Large intestine (tissue), 3 donors: Measurements from ENCODE around the gene PXDC1. TPM values are rescaled to one million over a fixed set of nuclear protein-coding genes. Genes with fewer than 3 reads are reported as not detected.

ENCODE experiments used
- DNase-seq, 2 donors: peaks; one replicate each; pipeline versions ENCODE4 v3.0.0 to v3.0.0-alpha.2; 2013
- H3K27ac ChIP-seq: one replicate; pipeline ENCODE4 v1.5.1; 2013; ENCODE audit warnings: low read length
- H3K27me3 ChIP-seq: 2 replicates; pipeline ENCODE4 v1.6.1; 2013; ENCODE audit warnings: low read length; ENCODE audit not compliant: control insufficient read depth, insufficient read depth
- H3K36me3 ChIP-seq: 2 replicates; pipeline ENCODE4 v1.6.1; 2013; ENCODE audit warnings: low read length; ENCODE audit not compliant: control insufficient read depth, insufficient read depth
- H3K4me1 ChIP-seq: one replicate; pipeline ENCODE4 v1.6.1; 2013; ENCODE audit warnings: low read length; ENCODE audit not compliant: control insufficient read depth, insufficient read depth
- H3K4me3 ChIP-seq: one replicate; pipeline ENCODE4 v1.5.1; 2013; ENCODE audit warnings: low read length
- H3K9me3 ChIP-seq: one replicate; pipeline ENCODE4 v1.6.1; 2013; ENCODE audit warnings: mild to moderate bottlenecking, low read depth, low read length, moderate library complexity; ENCODE audit not compliant: control insufficient read depth
- WGBS: methylation state at CpG from one replicate; pipeline ENCODE4 v1.1.5; 2013; ENCODE audit warnings: low lambda C conversion rate; ENCODE audit not compliant: insufficient coverage; 5-methylcytosine and 5-hydroxymethylcytosine counted together
- polyA plus RNA-seq: library from polyadenylated mRNA; unstranded; fragments of 120-200 nt; gene quantifications from one replicate; pipeline ENCODE4 v1.2.1, GENCODE V29; 2013

Gene PXDC1
- polyA plus RNA-seq, 1 donor: 52.3 TPM

GRCh38 chr6:3746119-3746691 is 5.3 kb downstream of the PXDC1 start:
- Histone ChIP-seq H3K4me1 (peaks cover 49% of the 10 kb centered on the region), H3K27ac (no peak overlapping the region), H3K27me3 (no peaks in the 10 kb centered on the region), H3K9me3 (no peaks in the 10 kb centered on the region), H3K4me3 (no peak overlapping the region), H3K36me3 (peaks cover 14% of the 10 kb centered on the region)
- WGBS: 85% methylated on average over 4 of the region's 11 CpGs
- peak; percentile 54 to 75 for DNase-seq

- Histone ChIP-seq H3K9me3 (no peaks in the 10 kb centered on the region), H3K4me3 (no peak overlapping the region), H3K27ac (no peak overlapping the region), H3K27me3 (no peaks in the 10 kb centered on the region), H3K36me3 (peaks cover 16% of the 10 kb centered on the region), H3K4me1 (peaks cover 51% of the 10 kb centered on the region)
- WGBS: no CpG with 5 or more reads among the region's 4 CpGs
- DNase-seq: no peak
Measured at GRCh38 chr6:3745566-3746118, 5.9 kb downstream of the PXDC1 start.

DNA sequence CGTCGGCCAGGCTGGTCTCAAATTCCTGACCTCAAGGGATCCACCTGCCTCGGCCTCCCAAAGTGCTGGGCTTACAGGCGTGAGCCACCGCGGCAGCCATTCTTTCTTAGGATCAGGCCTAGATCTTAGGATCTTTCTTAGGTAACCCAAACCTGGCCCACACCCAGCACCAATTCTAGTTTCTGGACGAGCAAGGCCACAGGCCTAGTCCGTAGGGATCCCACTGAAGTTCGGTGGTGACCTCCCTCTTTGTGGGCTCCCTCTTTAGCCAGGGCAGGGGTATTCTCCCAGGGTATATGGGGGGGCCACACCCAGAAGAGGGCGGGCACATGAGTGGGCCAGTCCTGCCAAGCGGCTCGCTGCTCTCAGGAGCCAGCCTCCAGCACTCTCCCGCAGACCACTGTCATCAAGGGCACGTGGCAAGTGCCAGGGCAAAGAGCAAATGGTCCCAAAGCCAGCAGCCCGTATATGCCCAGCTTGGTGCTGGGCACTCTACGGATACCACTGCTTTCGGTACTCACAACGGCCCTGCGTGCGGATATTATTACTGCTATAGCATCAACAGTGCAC is 6.5 kb downstream of the PXDC1 start:
- Histone ChIP-seq H3K4me1 (peaks cover 51% of the 10 kb centered on the region), H3K27me3 (no peaks in the 10 kb centered on the region), H3K27ac (no peak overlapping the region), H3K4me3 (no peak overlapping the region), H3K36me3 (peaks cover 16% of the 10 kb centered on the region), H3K9me3 (no peaks in the 10 kb centered on the region)
- no peak for DNase-seq
- WGBS: no CpG with 5 or more reads among the region's 20 CpGs

GRCh38 chr6:3744211-3744900 is 7.2 kb downstream of the PXDC1 start:
- Histone ChIP-seq H3K4me3 (no peak overlapping the region), H3K27me3 (no peaks in the 10 kb centered on the region), H3K36me3 (peaks cover 17% of the 10 kb centered on the region), H3K27ac (no peak overlapping the region), H3K4me1 (peaks cover 45% of the 10 kb centered on the region), H3K9me3 (no peaks in the 10 kb centered on the region)
- DNase-seq: no peak
- WGBS: no CpG with 5 or more reads among the region's 19 CpGs

DNA sequence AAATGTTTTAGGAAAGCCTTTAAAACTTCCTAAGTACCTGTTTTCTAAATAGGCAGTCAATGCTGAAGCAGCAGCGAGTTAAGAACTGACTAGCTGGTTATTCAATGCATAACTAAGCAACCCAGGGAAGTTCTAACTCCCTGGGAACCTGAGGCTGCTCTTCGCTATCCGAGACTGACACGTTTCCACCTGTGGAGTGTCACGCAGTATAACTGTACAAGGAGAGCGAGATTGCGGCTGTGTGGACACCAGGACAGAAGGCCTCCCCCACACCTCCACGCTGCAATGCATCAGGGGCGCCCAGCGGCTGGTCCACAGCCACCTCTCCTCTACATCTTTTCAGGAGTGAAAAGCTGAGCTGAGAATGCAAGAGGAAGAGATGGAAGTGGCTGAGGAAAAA is 8.0 kb downstream of the PXDC1 start:
- Histone ChIP-seq H3K27me3 (no peaks in the 10 kb centered on the region), H3K36me3 (peaks cover 21% of the 10 kb centered on the region), H3K4me3 (no peak overlapping the region), H3K9me3 (no peaks in the 10 kb centered on the region), H3K27ac (no peak overlapping the region), H3K4me1 (peaks cover 38% of the 10 kb centered on the region)
- DNase-seq: no peak
- 67% methylated on average over 1 of the region's 10 CpGs for WGBS

DNA sequence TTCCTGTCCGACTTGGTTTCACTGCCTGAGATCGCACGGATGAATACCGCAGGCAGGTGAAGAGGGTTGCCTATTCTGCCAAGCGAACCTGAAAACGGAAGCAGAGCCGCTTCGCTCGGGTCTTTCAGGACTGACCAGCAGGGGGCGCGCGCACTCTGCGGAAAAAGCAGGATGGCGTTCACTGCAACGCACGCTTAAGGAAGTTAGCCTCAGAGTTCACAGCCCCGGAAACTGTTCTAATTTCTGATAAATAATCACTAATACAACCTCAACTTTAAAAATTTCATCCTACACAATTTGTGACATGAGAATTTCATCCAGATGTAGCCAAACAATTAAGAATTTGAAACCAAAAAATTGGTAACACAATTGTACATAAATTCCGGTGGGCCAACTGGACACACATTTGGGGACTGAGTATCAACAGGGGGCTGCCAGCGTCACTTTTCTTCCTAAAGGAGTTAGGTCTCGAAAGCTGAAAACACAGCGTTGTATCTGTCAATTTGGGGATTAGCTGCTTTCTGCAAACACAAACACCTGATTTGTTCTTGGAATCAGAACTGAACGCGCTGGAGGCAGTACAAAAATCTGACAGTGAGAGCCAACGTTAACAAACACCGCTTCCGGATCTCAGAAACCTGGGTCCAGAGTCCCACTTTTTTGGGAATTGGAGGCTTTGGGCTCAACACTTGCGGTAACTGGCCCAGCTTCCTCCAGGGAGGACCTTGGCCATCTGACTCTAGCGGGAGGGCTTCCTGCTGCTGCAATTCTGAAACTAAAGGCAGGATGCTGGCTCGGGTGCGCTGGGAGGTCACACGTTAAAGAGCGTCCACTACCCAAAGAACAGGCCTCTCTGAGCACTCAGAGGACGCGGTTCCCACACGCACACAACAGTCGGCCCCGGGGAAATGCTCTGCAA is 8.8 kb downstream of the PXDC1 start:
- H3K27ac ChIP-seq: peak overlapping the region; percentile 39
- H3K9me3 ChIP-seq: no peaks in the 10 kb centered on the region
- peaks cover 32% of the 10 kb centered on the region for H3K4me1 ChIP-seq
- H3K36me3 ChIP-seq: peaks cover 29% of the 10 kb centered on the region
- peak; percentile 77 to 82 for DNase-seq
- H3K27me3 ChIP-seq: no peaks in the 10 kb centered on the region
- WGBS: 0% methylated on average over 1 of the region's 37 CpGs
- no peak overlapping the region for H3K4me3 ChIP-seq

- peaks cover 26% of the 10 kb centered on the region for H3K4me1 ChIP-seq
- no peak overlapping the region for H3K27ac ChIP-seq
- H3K27me3 ChIP-seq: no peaks in the 10 kb centered on the region
- no peaks in the 10 kb centered on the region for H3K9me3 ChIP-seq
- WGBS: no CpG with 5 or more reads among the region's 3 CpGs
- no peak for DNase-seq
- peaks cover 36% of the 10 kb centered on the region for H3K36me3 ChIP-seq
- H3K4me3 ChIP-seq: no peak overlapping the region
Measured at GRCh38 chr6:3742076-3742425, 9.5 kb downstream of the PXDC1 start.

GRCh38 chr6:3741477-3741871 is 10.0 kb downstream of the PXDC1 start:
- DNase-seq: no peak
- Histone ChIP-seq H3K27ac (no peak overlapping the region), H3K9me3 (no peaks in the 10 kb centered on the region), H3K4me3 (no peak overlapping the region), H3K36me3 (peaks cover 42% of the 10 kb centered on the region), H3K27me3 (no peaks in the 10 kb centered on the region), H3K4me1 (peaks cover 20% of the 10 kb centered on the region)
- no CpG with 5 or more reads among the region's 13 CpGs for WGBS

GRCh38 chr6:3740551-3741476 is 10.7 kb downstream of the PXDC1 start:
- DNase-seq: no peak
- Histone ChIP-seq H3K4me1 (peaks cover 13% of the 10 kb centered on the region), H3K27ac (no peak overlapping the region), H3K9me3 (no peaks in the 10 kb centered on the region), H3K27me3 (no peaks in the 10 kb centered on the region), H3K4me3 (no peak overlapping the region), H3K36me3 (peaks cover 44% of the 10 kb centered on the region)
- no CpG with 5 or more reads among the region's 16 CpGs for WGBS
